Smooth muscle cell (in vitro differentiated cells): ENCODE measurements around the gene MGAT4A. TPM values are rescaled to one million over a fixed set of nuclear protein-coding genes. Genes with fewer than 3 reads are reported as not detected.

Experiments
- DNase-seq: peaks from one replicate; lab custom pipeline; 2025; ENCODE audit not compliant: unreplicated experiment; lab: John Stamatoyannopoulos, UW
- H2AFZ ChIP-seq: fragments of 200-600 bp; sonication (generic); 2 replicates; pipeline ENCODE4 v1.6.0; 2016; ENCODE audit warnings: antibody characterized with exemption, low read depth, mild to moderate bottlenecking
- H3F3A ChIP-seq: fragments of 200-600 bp; sonication (generic); 2 replicates; pipeline ENCODE4 v1.6.0; 2017; ENCODE audit warnings: antibody characterized with exemption, low read depth
- H3K27ac ChIP-seq: fragments of 200-600 bp; sonication (generic); 2 replicates; pipeline ENCODE4 v1.5.1; 2016; ENCODE audit warnings: low read depth, mild to moderate bottlenecking
- H3K27me3 ChIP-seq: fragments of 200-600 bp; sonication (generic); 2 replicates; pipeline ENCODE4 v1.6.1; 2016; ENCODE audit warnings: low read depth, mild to moderate bottlenecking
- H3K36me3 ChIP-seq: fragments of 200-600 bp; sonication (generic); 2 replicates; pipeline ENCODE4 v1.5.1; 2016; ENCODE audit warnings: low read depth
- H3K4me1 ChIP-seq: fragments of 200-600 bp; sonication (generic); 2 replicates; pipeline ENCODE4 v1.5.1; 2016; ENCODE audit warnings: low read depth
- H3K4me2 ChIP-seq: fragments of 200-600 bp; sonication (generic); 2 replicates; pipeline ENCODE4 v1.6.0; 2016; ENCODE audit warnings: mild to moderate bottlenecking
- H3K4me3 ChIP-seq: fragments of 200-600 bp; sonication (generic); 2 replicates; pipeline ENCODE4 v1.5.1; 2016; ENCODE audit warnings: mild to moderate bottlenecking
- H3K79me2 ChIP-seq: fragments of 200-600 bp; sonication (generic); 2 replicates; pipeline ENCODE4 v1.6.0; 2016; ENCODE audit warnings: low read depth, mild to moderate bottlenecking
- H3K9ac ChIP-seq: fragments of 200-600 bp; sonication (generic); 2 replicates; pipeline ENCODE4 v1.6.0; 2016; ENCODE audit warnings: low read depth
- H3K9me3 ChIP-seq: fragments of 200-600 bp; sonication (generic); replicated peaks from 2 replicates; pipeline ENCODE4 v1.5.1; 2016; ENCODE audit warnings: low read depth
- H4K20me1 ChIP-seq: fragments of 200-600 bp; sonication (generic); 2 replicates; pipeline ENCODE4 v1.6.0; 2016; ENCODE audit warnings: low read depth
- CTCF ChIP-seq: fragments of 200-600 bp; sonication (generic); IDR thresholded peaks from 2 replicates; pipeline ENCODE4 v1.5.1; 2017; ENCODE audit warnings: borderline replicate concordance, mild to moderate bottlenecking, antibody characterized with exemption; ENCODE audit not compliant: insufficient read depth, poor library complexity, severe bottlenecking
- WGBS: methylation state at CpG from one replicate; pipeline ENCODE4 v1.1.7; 2016; ENCODE audit warnings: low lambda C conversion rate; 5-methylcytosine and 5-hydroxymethylcytosine counted together
- polyA plus RNA-seq: library from polyadenylated mRNA; unstranded; fragments of >200 nt; fragmentation: Nextera tagmentation; extraction: Ambion mirVana; gene quantifications from 2 replicates; pipeline ENCODE4 v1.2.1, GENCODE V29; 2016
- total RNA-seq: library from RNA; depleted of rRNA; stranded (reverse); fragments of >200 nt; gene quantifications from 2 replicates; pipeline ENCODE4 v1.2.3, GENCODE V29; 2014

MGAT4A gene
- total and polyA plus RNA-seq, 2 experiments from 2014 or later = 1.4 to 8.9 TPM

GRCh38 chr2:98586551-98587140, 144.3 kb downstream of the MGAT4A start:
- Histone ChIP-seq H3K79me2 (no peaks in the 10 kb centered on the region), H2AFZ (no peak overlapping the region), H4K20me1 (no peaks in the 10 kb centered on the region), H3K9me3 (no peaks in the 10 kb centered on the region), H3F3A (no peaks in the 10 kb centered on the region), H3K9ac (no peak overlapping the region), H3K27ac (no peak overlapping the region), H3K4me3 (no peak overlapping the region), H3K4me2 (no peak overlapping the region), H3K27me3 (no peaks in the 10 kb centered on the region), H3K36me3 (peaks cover 2% of the 10 kb centered on the region), H3K4me1 (no peaks in the 10 kb centered on the region)
- no peak for DNase-seq
- 93% methylated on average over 6 of the region's 6 CpGs for WGBS
- TF ChIP-seq CTCF = no peak

- no peak overlapping the region for H3K4me2 ChIP-seq
- TF ChIP-seq CTCF = no peak
- H3K4me1 ChIP-seq = no peaks in the 10 kb centered on the region
- H3K9me3 ChIP-seq = no peaks in the 10 kb centered on the region
- peaks cover 4% of the 10 kb centered on the region for H3K36me3 ChIP-seq
- H3K79me2 ChIP-seq = no peaks in the 10 kb centered on the region
- no peaks in the 10 kb centered on the region for H3K27me3 ChIP-seq
- no peak overlapping the region for H3K4me3 ChIP-seq
- H4K20me1 ChIP-seq = no peaks in the 10 kb centered on the region
- 96% methylated on average over 10 of the region's 10 CpGs for WGBS
- no peak overlapping the region for H3K27ac ChIP-seq
- no peak for DNase-seq
- H3K9ac ChIP-seq = no peak overlapping the region
- no peaks in the 10 kb centered on the region for H3F3A ChIP-seq
- H2AFZ ChIP-seq = no peak overlapping the region
Observed at GRCh38 chr2:98585386-98585785, 145.5 kb downstream of the MGAT4A start.

- Histone ChIP-seq H2AFZ (no peak overlapping the region), H3K36me3 (peaks cover 4% of the 10 kb centered on the region), H3K9ac (no peak overlapping the region), H3K27me3 (no peaks in the 10 kb centered on the region), H3K9me3 (no peaks in the 10 kb centered on the region), H3K4me1 (no peaks in the 10 kb centered on the region), H3K4me3 (no peak overlapping the region), H3K4me2 (no peak overlapping the region), H3K27ac (no peak overlapping the region), H4K20me1 (no peaks in the 10 kb centered on the region), H3K79me2 (no peaks in the 10 kb centered on the region), H3F3A (no peaks in the 10 kb centered on the region)
- no peak for TF ChIP-seq CTCF
- DNase-seq = no peak
- WGBS = 93% methylated on average over 10 of the region's 10 CpGs
Observed at GRCh38 chr2:98583816-98584618, 146.9 kb downstream of the MGAT4A start.

GRCh38 chr2:98583276-98583675, 147.7 kb downstream of the MGAT4A start:
- Histone ChIP-seq H3K27me3 (no peaks in the 10 kb centered on the region), H3K4me1 (no peaks in the 10 kb centered on the region), H3K27ac (no peak overlapping the region), H3F3A (no peaks in the 10 kb centered on the region), H4K20me1 (no peaks in the 10 kb centered on the region), H3K9ac (no peak overlapping the region), H3K4me2 (no peak overlapping the region), H3K9me3 (no peaks in the 10 kb centered on the region), H2AFZ (no peak overlapping the region), H3K79me2 (no peaks in the 10 kb centered on the region), H3K4me3 (no peak overlapping the region), H3K36me3 (peaks cover 4% of the 10 kb centered on the region)
- no peak for TF ChIP-seq CTCF
- DNase-seq = no peak
- WGBS = 98% methylated on average over 7 of the region's 7 CpGs
